ENCODE measurements around the gene CMSS1. TPM values are rescaled to one million over a fixed set of nuclear protein-coding genes. Genes with fewer than 3 reads are reported as not detected.

CMSS1 gene
- total and polyA plus RNA-seq, 3 donors from 2014 or later: 24.6 to 47.9 (median 24.9) TPM

DNA sequence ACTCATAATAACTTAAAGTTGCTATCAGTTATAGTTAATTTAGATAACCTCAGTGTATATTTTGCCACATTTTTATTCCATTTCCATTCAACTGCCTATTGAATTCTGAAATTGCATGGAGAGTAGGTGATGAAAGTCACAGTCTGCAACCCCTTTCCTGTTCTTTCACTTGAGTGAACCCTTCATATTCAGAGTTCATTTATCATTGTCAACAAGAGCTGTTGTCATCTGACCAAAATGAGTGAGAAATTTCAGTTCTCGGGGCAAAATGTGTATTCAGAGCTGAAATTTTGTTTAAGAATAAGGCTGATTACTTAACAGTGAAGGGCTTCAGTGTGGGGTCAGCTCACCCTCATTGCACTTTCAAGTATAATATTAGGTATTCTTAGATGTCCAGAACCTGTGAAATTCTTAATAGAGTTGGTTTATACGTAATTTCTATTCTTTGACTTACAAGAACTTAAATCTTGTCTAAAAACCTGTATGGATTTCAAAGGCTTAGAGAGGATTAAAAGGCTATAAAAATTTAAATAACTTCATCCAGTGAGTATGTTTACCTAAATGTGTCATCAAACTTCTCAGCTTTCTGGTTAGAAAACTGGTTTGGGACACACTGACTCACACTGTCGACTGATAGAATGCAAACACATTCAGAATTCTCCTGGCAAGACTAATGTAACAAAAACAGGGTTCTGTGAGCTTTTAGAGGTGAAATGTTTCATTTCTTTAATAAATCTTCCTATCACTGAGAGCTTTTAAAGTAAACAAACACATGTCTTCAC lies 92.2 kb downstream of the CMSS1 start:
- Histone ChIP-seq H3K4me1 (no peaks in the 10 kb centered on the region), H3K4me3 (no peak overlapping the region), H3K9me3 (no peaks in the 10 kb centered on the region), H3K27me3 (no peaks in the 10 kb centered on the region), H3K27ac (no peak overlapping the region), H3K36me3 (ENCODE audit: low read depth, missing control alignments) (no peaks in the 10 kb centered on the region)
- DNase-seq: no peak
- TF ChIP-seq CTCF (IDR thresholded peaks at IDR 0.05) (no peak), POLR2A (IDR thresholded peaks at IDR 0.05) (no peak)
- intact Hi-C loops (cut with DNase I; ENCODE audit: low total_unique reads): no loop called here
- WGBS, 2 donors: 90% methylated on average over 3 of the region's 3 CpGs

DNA sequence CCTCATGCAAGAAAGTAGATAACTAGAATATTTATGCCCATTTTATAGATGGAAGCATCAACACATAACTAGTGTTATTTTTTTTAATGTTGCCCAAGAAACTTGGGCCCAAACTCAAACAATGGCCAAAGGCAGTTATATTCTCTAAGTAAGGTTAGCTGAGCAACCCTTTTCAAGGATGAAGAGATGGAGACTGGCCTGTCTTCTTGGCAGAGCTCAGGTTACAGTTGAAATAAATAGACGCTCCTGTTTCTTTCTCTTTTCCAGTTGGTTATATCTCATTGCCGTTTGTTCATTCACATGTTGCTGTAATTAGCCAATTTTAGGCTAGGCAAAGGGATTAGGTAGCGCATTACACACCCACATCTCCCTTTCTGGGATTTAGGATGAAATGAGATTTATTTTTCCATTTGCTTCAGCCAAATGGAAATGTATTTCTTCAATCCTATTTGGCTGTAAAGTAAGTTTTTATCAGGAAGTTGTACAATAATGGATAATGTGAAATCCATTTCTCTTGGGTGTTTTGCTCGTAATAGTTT lies 93.2 kb downstream of the CMSS1 start:
- H3K9me3 ChIP-seq: no peaks in the 10 kb centered on the region
- H3K4me1 ChIP-seq: no peaks in the 10 kb centered on the region
- no peak overlapping the region for H3K4me3 ChIP-seq
- intact Hi-C loops (cut with DNase I; ENCODE audit: low total_unique reads): no loop called here
- DNase-seq: no peak
- no peaks in the 10 kb centered on the region for H3K27me3 ChIP-seq
- 80 to 84% methylated on average over 4 of the region's 4 CpGs for WGBS, 2 donors
- no peak overlapping the region for H3K27ac ChIP-seq
- TF ChIP-seq POLR2A (IDR thresholded peaks at IDR 0.05) (no peak), CTCF (IDR thresholded peaks at IDR 0.05) (no peak)
- H3K36me3 ChIP-seq (ENCODE audit: low read depth, missing control alignments): no peaks in the 10 kb centered on the region

- no peaks in the 10 kb centered on the region for H3K36me3 ChIP-seq (ENCODE audit: low read depth, missing control alignments)
- no peaks in the 10 kb centered on the region for H3K27me3 ChIP-seq
- TF ChIP-seq CTCF (IDR thresholded peaks at IDR 0.05) (no peak), POLR2A (IDR thresholded peaks at IDR 0.05) (no peak)
- DNase-seq: no peak
- intact Hi-C loops (cut with DNase I; ENCODE audit: low total_unique reads): no loop called here
- 66 to 71% methylated on average over 3 of the region's 3 CpGs for WGBS, 2 donors
- no peak overlapping the region for H3K4me3 ChIP-seq
- H3K4me1 ChIP-seq: no peaks in the 10 kb centered on the region
- H3K9me3 ChIP-seq: no peaks in the 10 kb centered on the region
- H3K27ac ChIP-seq: no peak overlapping the region
Observed at GRCh38 chr3:99911433-99911832, 93.8 kb downstream of the CMSS1 start.

DNA sequence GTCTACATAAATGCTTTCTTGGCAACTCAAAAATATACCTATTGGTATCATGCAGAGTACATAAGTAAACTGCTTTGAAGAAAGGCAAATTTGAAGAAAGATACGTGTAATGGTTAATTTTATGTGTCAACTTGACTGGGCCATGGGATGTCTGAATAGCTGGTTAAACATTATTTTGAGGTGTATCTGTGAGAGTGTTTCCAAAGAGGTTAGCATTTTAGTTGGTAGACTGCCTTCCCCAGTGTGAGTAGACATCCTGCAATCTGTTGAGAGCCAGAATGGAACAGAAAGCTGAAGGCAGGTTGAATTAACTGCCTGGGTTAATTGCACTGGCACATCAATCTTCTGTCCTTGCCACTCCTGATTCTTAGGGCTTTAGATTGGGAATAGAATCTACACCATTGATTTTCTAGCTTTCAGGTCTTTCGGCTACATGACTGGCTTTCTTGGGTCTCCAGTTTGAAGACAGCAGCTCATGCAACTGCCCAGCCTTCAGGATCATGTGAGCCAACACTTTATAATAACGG lies 98.3 kb downstream of the CMSS1 start:
- DNase-seq: no peak
- TF ChIP-seq CTCF (IDR thresholded peaks at IDR 0.05) (no peak), POLR2A (IDR thresholded peaks at IDR 0.05) (no peak)
- no peaks in the 10 kb centered on the region for H3K36me3 ChIP-seq (ENCODE audit: low read depth, missing control alignments)
- no peak overlapping the region for H3K4me3 ChIP-seq
- H3K4me1 ChIP-seq: peaks cover 13% of the 10 kb centered on the region
- intact Hi-C loops (cut with DNase I; ENCODE audit: low total_unique reads): no loop called here
- H3K27ac ChIP-seq: no peak overlapping the region
- no peaks in the 10 kb centered on the region for H3K27me3 ChIP-seq
- WGBS, 2 donors: 89 to 97% methylated on average over 3 of the region's 3 CpGs
- no peaks in the 10 kb centered on the region for H3K9me3 ChIP-seq
